HG03097 (cell line): Measurements from ENCODE around the gene LMBRD2.

ENCODE experiments used
- ATAC-seq: cut with Tn5 transposase; IDR thresholded peaks from one replicate; pipeline ENCODE4 v1.9.1; 2021; ENCODE audit not compliant: unreplicated experiment, low FRiP score

LMBRD2 gene

DNA sequence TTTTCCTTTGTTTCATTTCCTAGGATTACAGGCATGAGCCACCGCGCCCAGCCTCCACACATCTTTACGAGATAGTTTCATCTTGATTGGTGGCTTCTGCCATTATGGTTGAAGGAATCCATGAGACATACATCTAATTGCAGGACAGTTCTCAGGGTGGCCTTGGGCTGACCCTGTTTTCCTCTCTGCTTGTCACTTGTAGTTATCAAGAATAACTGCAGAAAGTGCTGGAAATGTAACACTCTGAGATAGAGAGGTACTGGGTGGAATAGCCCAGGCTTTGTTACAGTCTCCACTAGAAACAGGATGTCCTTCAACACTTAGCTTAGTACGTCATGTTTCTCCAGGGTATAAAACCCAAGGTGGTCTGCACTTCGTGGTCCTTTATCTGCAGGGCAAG lies 95.7 kb downstream of the LMBRD2 start:
- no peak for ATAC-seq

DNA sequence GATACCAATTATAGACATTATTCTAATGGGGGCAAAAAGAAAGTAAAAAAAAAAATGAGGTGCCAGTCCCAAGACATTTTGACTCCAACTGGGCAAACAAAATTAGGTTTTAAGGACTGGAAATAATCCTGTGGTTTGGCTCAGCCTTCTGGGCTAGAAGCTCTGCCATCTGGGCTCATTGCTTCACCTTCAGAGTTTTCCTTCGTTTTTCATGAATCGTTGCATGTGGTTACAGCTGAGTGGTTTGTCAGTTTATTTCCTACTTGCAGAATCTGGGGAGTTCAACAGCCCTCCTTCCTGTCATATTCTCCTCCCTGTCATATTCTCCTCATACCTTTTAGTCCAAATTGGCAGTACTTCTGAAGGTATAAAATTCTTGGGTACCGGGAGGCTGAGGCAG lies 97.0 kb downstream of the LMBRD2 start:
- ATAC-seq: no peak

- no peak for ATAC-seq
Observed at GRCh38 chr5:36052538-36052937, 99.1 kb downstream of the LMBRD2 start.

DNA sequence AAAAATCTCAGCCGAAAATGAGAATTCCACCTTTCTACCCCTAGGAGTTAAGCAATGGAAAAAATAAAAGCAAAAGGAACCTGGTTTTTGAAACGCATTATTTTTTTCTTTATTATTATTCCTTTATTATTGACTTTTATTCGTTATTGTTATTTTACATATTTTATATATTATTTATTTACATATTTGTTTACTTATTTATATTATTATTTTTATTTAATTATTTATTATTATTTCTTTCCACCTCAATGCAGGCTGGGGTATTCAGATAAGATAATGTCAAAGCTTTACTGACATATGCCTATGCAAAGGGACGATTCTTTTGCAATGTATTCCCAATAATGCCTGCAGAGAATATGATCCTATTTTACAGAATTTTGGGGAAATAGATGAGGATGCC lies 101.7 kb downstream of the LMBRD2 start:
- ATAC-seq: no peak
